Small intestine (tissue), 7 donors: Measurements from ENCODE around the gene TUBGCP6. TPM values are rescaled to one million over a fixed set of nuclear protein-coding genes. Genes with fewer than 3 reads are reported as not detected.

Experiments
- DNase-seq, 2 donors: peaks; one replicate each; pipeline versions ENCODE4 v3.0.0 to v3.0.0-alpha.2; 2013
- FAIRE-seq: peaks from 2 replicates; lab custom pipeline; 2012; peaks lifted over from hg19 to GRCh38; lab: Jason Lieb, UNC
- H3K27ac ChIP-seq, 3 donors: one replicate each; pipeline ENCODE4 v1.5.1; 2013; ENCODE audit warnings: low read length in 2 of 3, mild to moderate bottlenecking in 2 of 3, control low read depth in 1 of 3, inconsistent platforms in 1 of 3, low read depth in 1 of 3, moderate library complexity in 1 of 3
- H3K27me3 ChIP-seq, 3 donors: one replicate each; pipeline ENCODE4 v1.6.1; 2013; ENCODE audit warnings: low read length in 3 of 3, inconsistent platforms in 1 of 3; ENCODE audit not compliant: control insufficient read depth in 3 of 3, insufficient read depth in 3 of 3
- H3K36me3 ChIP-seq, 3 donors: one replicate each; pipeline ENCODE4 v1.6.1; 2013; ENCODE audit warnings: low read length in 3 of 3, inconsistent platforms in 1 of 3, low read depth in 1 of 3, mild to moderate bottlenecking in 1 of 3, moderate library complexity in 1 of 3; ENCODE audit not compliant: control insufficient read depth in 3 of 3, insufficient read depth in 2 of 3
- H3K4me1 ChIP-seq, 3 donors: one replicate each; pipeline ENCODE4 v1.6.1; 2013; ENCODE audit warnings: low read length in 2 of 3, inconsistent platforms in 1 of 3, low read depth in 1 of 3, mild to moderate bottlenecking in 1 of 3, moderate library complexity in 1 of 3; ENCODE audit not compliant: control insufficient read depth in 3 of 3, insufficient read depth in 2 of 3
- H3K4me3 ChIP-seq, 3 donors: one replicate each; pipeline ENCODE4 v1.5.1; 2013; ENCODE audit warnings: low read length in 3 of 3, control low read depth in 1 of 3, inconsistent platforms in 1 of 3, low read depth in 1 of 3, mild to moderate bottlenecking in 1 of 3, moderate library complexity in 1 of 3
- H3K9me3 ChIP-seq, 2 donors: one replicate each; pipeline ENCODE4 v1.6.1; 2013; ENCODE audit warnings: low read depth in 1 of 2, low read length in 1 of 2; ENCODE audit not compliant: control insufficient read depth in 2 of 2, insufficient read depth in 1 of 2
- WGBS, 3 donors: extraction: QIAGEN DNeasy Blood & Tissue Kit; methylation state at CpG; one replicate each; pipeline ENCODE4 v1.1.7; 2013; 5-methylcytosine and 5-hydroxymethylcytosine counted together
- polyA plus RNA-seq, 4 donors: library from polyadenylated mRNA; stranded (reverse) in 3 of 4; unstranded in 1 of 4; fragments of 200-250 nt in 3 of 4; fragments of 120-200 nt in 1 of 4; gene quantifications; one replicate each; pipeline versions ENCODE4 v1.2.1 to v1.2.3, GENCODE V29; 2013
- donor health status: healthy with polysubstance abuse.
- donor health status: control.
- donor health status: control.
- donor health status: Bipolar disorder and iron deficiency.
- donor health status: healthy.

TUBGCP6 gene
- polyA plus RNA-seq, 4 donors: 23.0 to 55.5 (median 39.7) TPM

DNA sequence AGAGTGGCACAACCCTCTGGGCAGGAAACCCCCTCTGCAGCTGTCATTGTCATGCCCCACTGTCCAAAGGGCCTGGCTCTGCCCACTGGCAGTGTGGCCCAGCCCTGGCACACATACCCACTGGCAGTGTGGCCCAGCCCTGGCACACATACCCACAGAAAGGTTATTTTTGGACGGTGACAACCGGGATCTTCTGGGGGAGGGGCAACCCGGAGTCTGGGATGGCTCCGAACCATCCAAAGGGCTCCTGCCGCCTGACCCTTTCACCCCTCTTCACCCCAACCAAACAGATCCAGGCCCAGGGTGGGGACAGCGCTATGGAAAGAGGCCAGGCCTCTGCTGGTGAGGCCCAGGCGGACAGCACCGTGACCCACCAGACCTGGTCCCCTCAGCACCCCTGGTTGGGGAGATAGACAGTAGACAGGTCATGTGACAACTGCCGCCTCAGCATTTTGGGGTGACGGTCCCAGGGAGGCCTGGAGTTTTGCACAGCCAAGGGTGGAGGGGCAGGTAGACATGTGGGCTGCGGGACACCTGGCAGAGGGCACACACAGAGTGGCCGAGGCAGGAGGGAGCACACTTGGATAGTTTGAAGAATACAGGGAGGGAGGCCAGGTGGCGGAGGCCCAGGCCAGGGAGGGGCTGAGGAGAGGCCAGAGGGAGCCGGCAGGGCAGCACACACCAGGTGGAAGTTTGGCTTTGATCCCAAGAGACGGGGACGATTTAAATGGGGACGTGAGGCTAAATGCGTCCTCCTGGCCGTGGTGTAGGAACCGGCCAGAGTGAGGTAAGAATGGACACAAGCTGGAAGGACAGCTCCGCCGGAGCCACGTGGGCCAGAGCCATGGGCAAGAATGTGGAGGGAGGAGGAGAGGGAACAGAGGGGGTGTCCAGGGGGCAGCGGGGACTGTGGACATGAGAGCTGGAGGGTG, 13.8 kb upstream of the TUBGCP6 start:
- no peak for DNase-seq
- H3K4me3 ChIP-seq: no peak overlapping the region
- no peak overlapping the region for H3K27ac ChIP-seq
- 56 to 80% (median 71%) methylated on average over 24 of the region's 24 CpGs for WGBS, 3 donors
- no peak for FAIRE-seq
- H3K27me3 ChIP-seq: peaks cover 4 to 31% (median 9%) of the 10 kb centered on the region in 3 donors
- H3K4me1 ChIP-seq: peaks cover 0 to 4% (median 0%) of the 10 kb centered on the region in 3 donors
- peaks cover 0 to 5% (median 0%) of the 10 kb centered on the region in 3 donors for H3K36me3 ChIP-seq
- H3K9me3 ChIP-seq: no peaks in the 10 kb centered on the region

DNA sequence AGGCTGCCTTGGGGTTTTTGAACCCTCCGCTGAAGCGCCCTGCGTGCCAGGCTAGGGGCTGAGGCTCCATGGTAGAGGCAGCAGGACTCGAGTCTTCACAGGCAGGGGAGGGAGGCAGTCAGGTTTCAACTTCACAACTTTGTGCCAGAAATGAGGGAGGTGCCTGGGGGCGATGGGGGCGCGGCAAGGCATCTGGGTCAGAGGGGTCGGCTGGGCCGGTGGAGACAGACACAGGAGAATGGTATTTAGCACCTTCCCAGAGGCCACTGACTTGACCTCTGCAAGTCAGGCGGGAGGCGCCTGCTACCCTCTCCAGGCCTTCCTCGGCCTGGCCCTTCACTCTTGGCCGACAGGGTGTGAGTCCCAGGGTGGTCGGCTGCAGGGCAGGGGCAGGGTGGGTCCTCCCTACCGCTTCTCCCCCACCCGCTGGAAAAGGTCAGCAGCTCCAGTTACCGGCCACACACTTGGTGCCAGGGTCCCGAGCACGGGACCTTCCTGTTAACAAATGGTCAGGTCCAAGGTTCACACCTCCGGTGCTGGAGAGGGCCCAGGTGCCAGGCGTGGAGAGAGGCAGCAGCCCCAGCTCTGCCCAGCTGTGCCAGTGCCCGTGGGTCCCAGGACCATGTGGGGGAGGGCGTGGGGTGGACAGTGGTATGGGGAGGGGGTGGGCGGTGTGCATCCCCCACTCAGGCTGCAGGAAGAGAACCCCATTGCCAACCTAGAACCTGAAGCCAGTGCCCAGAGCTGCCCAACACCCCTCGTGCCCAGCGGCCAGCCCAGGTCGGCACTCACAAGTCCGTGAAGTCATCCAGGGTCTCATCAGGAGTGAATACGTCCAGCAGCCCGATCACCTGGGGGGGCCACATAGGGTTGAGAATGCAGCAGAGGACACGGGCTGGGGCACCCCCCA, 12.9 kb upstream of the TUBGCP6 start:
- Histone ChIP-seq H3K4me3 (no peak overlapping the region), H3K9me3 (no peaks in the 10 kb centered on the region), H3K27me3 (peaks cover 4 to 22% (median 9%) of the 10 kb centered on the region in 3 donors), H3K4me1 (peaks cover 0 to 4% (median 0%) of the 10 kb centered on the region in 3 donors), H3K36me3 (peaks cover 0 to 5% (median 0%) of the 10 kb centered on the region in 3 donors), H3K27ac (no peak overlapping the region)
- 30 to 69% (median 50%) methylated on average over 25 to 31 of the region's 31 CpGs for WGBS, 3 donors
- DNase-seq: peak in 1 of 2 donors; percentile 63
- no peak for FAIRE-seq

DNA sequence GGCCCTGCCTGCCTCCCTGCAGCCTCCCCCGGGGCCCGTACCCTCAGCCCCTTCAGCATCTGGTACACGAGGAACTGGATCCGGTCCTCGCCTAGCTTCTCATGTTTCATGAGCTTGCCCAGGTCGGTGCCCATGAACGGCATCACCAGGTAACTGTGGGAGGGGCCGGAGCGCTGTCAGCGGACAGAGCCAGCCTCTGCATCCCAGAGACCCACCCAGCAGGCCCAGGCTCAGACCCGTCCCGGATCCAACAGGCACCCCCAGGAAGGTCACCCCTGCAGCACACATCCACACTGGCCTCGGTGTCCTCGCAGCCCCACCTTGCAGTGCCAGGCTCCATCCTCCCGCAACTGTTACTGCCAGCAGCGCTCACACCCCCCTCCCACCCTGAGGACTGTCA, 12.2 kb upstream of the TUBGCP6 start:
- Histone ChIP-seq H3K27me3 (peaks cover 1 to 15% (median 9%) of the 10 kb centered on the region in 3 donors), H3K27ac (no peak overlapping the region), H3K4me3 (no peak overlapping the region), H3K9me3 (no peaks in the 10 kb centered on the region), H3K4me1 (peaks cover 0 to 2% (median 0%) of the 10 kb centered on the region in 3 donors), H3K36me3 (peaks cover 0 to 5% (median 0%) of the 10 kb centered on the region in 3 donors)
- FAIRE-seq (no peak), DNase-seq (no peak)
- 47 to 82% (median 57%) methylated on average over 15 to 16 of the region's 16 CpGs for WGBS, 3 donors

DNA sequence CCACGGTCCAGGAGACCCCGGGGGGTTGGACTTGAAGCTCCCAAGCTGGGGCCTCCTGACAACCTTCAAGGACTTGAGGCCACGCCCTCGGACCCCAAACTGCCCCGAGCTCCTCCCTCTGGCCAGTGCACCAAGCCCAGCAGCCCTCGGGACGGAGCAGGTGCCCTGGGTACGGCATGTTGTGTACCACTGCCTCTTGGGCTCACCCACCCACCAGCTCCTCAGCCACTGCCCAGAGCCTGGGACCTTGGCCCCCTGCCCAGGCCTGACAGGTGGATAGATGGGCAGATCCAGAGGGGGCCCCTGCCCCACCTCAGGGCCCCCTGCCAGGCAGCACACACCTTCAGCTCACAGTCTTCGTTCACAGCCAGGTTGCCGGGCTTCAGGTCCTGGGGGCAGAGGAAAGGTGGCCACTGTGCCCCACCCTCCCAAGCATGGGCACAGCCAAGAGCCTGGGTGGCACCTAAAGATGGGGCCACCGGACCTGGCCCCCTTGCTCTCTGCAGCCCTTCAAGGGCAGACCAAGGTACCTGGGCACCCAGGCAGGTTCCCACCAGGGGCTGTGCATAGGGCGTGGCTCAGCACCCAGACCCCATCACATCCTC, 11.5 kb upstream of the TUBGCP6 start:
- Histone ChIP-seq H3K4me1 (no peaks in the 10 kb centered on the region), H3K27ac (no peak overlapping the region), H3K27me3 (peaks cover 0 to 11% (median 8%) of the 10 kb centered on the region in 3 donors), H3K4me3 (no peak overlapping the region), H3K9me3 (no peaks in the 10 kb centered on the region), H3K36me3 (peaks cover 0 to 5% (median 0%) of the 10 kb centered on the region in 3 donors)
- FAIRE-seq (no peak), DNase-seq (no peak)
- 33 to 80% (median 60%) methylated on average over 10 to 12 of the region's 12 CpGs for WGBS, 3 donors

DNA sequence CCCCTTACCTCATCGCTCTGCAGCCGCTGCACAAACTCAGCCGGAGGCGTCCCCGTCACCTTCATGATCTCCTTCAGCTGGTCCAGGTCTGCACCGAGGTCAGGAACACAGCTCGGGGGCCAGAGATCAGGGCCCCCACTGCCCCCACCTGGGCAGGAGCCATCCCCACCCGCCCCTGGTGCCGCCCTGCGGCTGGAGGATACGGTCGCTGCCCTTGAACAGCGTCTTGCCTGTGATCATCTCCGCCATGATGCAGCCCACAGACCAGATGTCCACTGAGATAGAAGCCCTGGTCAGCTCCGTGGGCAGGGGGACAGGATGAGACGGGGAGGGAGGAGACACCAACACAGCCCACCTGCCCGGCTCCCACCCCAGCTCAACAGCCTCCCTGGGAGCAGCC, 10.8 kb upstream of the TUBGCP6 start:
- H3K27ac ChIP-seq: no peak overlapping the region
- peaks cover 0 to 7% (median 2%) of the 10 kb centered on the region in 3 donors for H3K27me3 ChIP-seq
- H3K9me3 ChIP-seq: no peaks in the 10 kb centered on the region
- peaks cover 0 to 5% (median 0%) of the 10 kb centered on the region in 3 donors for H3K36me3 ChIP-seq
- 83 to 91% (median 88%) methylated on average over 14 to 17 of the region's 17 CpGs for WGBS, 3 donors
- no peak for DNase-seq
- peaks cover 0 to 3% (median 0%) of the 10 kb centered on the region in 3 donors for H3K4me1 ChIP-seq
- H3K4me3 ChIP-seq: no peak overlapping the region
- no peak for FAIRE-seq

DNA sequence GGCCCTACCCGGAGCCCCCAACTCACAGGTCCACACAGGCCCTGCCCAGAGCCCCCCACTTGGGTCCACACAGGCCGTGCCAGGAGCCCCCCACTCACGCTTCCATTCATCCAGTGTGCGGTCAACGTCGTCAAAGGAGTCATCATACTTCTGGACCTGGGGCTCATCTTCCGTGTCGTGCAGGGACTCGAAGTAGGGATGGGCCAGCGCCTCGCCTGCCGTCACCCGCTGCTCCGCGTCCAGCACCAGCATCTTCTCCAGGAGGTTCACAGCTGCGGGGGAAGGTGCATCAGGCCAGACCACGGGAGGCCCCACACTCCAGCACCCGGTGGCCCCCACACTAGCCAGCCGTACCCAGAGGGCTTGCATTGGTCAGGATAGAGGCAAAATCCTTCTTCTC, 10.3 kb upstream of the TUBGCP6 start:
- 80 to 87% (median 86%) methylated on average over 19 of the region's 19 CpGs for WGBS, 3 donors
- DNase-seq: no peak
- Histone ChIP-seq H3K27me3 (peaks cover 0 to 2% (median 0%) of the 10 kb centered on the region in 3 donors), H3K4me1 (peaks cover 4 to 8% (median 4%) of the 10 kb centered on the region in 3 donors), H3K27ac (no peak overlapping the region), H3K4me3 (no peak overlapping the region), H3K36me3 (peaks cover 0 to 6% (median 0%) of the 10 kb centered on the region in 3 donors), H3K9me3 (no peaks in the 10 kb centered on the region)
- no peak for FAIRE-seq

DNA sequence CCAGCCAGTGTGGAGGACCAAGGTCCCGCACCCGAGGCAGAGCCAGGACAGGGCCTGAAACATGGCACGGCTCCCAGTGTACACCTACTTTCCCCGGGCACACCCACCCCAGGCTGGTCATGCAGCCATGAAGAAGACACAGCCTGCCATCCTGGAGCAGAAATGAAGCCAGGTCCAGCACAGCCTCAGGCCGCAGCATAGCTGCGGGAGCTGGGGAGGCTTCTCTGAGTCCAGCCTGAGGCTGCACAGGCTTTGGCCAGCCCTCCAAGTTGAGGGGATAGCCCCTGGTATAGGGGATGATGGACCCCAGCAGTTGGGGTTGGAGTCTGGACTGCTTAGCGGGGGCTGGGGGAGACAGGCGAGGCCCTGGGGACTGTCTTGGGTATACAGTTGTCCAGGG, 9.1 kb upstream of the TUBGCP6 start:
- Histone ChIP-seq H3K27me3 (no peaks in the 10 kb centered on the region), H3K27ac (no peak overlapping the region), H3K36me3 (peaks cover 0 to 15% (median 0%) of the 10 kb centered on the region in 3 donors), H3K4me3 (no peak overlapping the region), H3K9me3 (no peaks in the 10 kb centered on the region), H3K4me1 (peaks cover 5 to 17% (median 7%) of the 10 kb centered on the region in 3 donors)
- no peak for FAIRE-seq
- DNase-seq: no peak
- 38 to 75% (median 57%) methylated on average over 8 of the region's 8 CpGs for WGBS, 3 donors
